GM18519 (cell line): ENCODE measurements around the gene HAVCR2.
"Not testable (repeated sequence)": the region's sequence is repeated elsewhere in the genome, so short reads cannot be mapped to it uniquely, and the experiment has no call there.

Experiments
- ATAC-seq: cut with Tn5 transposase; IDR thresholded peaks from one replicate; pipeline ENCODE4 v1.9.1; 2021; ENCODE audit warnings: mild to moderate bottlenecking, moderate library complexity; ENCODE audit not compliant: unreplicated experiment, low FRiP score

HAVCR2 gene

GRCh38 chr5:157100140-157100679, 8.6 kb downstream of the HAVCR2 start:
- ATAC-seq, result no peak

- peak; percentile 76 for ATAC-seq
These were observed 20.4 kb downstream of the HAVCR2 start for GRCh38 chr5:157088342-157088990.

GRCh38 chr5:157086751-157087359, 22.0 kb downstream of the HAVCR2 start:
- no peak for ATAC-seq

- no peak for ATAC-seq
These were observed 22.9 kb downstream of the HAVCR2 start for GRCh38 chr5:157085930-157086329.

- ATAC-seq, result no peak
These were observed 28.6 kb downstream of the HAVCR2 start for GRCh38 chr5:157080286-157080685.

GRCh38 chr5:157076558-157076957, 32.3 kb downstream of the HAVCR2 start:
- no peak for ATAC-seq

- ATAC-seq, result no peak
These were observed 36.3 kb downstream of the HAVCR2 start for GRCh38 chr5:157072508-157072907.

- no peak for ATAC-seq
These were observed 38.9 kb downstream of the HAVCR2 start for GRCh38 chr5:157069949-157070348.

- ATAC-seq, result no peak
These were observed 40.1 kb downstream of the HAVCR2 start for GRCh38 chr5:157068785-157069184.

- ATAC-seq, result no peak
These were observed 40.5 kb downstream of the HAVCR2 start for GRCh38 chr5:157068339-157068738.

- no peak for ATAC-seq
These were observed 41.8 kb downstream of the HAVCR2 start for GRCh38 chr5:157067005-157067404.

GRCh38 chr5:157066080-157066479, 42.8 kb downstream of the HAVCR2 start:
- ATAC-seq, result no peak

GRCh38 chr5:157063776-157064430, 44.9 kb downstream of the HAVCR2 start:
- no peak for ATAC-seq

GRCh38 chr5:157059891-157060290, 49.0 kb downstream of the HAVCR2 start:
- no peak for ATAC-seq

- ATAC-seq, result no peak
These were observed 49.7 kb downstream of the HAVCR2 start, which contains the start of gene HAVCR1 for GRCh38 chr5:157059093-157059539. Gene HAVCR1 (minus strand): TSS chr5:157059116. CDS start chr5:157057943, 1,173 bp downstream.

GRCh38 chr5:157057459-157058370, 51.1 kb downstream of the HAVCR2 start:
- ATAC-seq, result no peak

- not testable (repeated sequence) for ATAC-seq
These were observed 52.0 kb downstream of the HAVCR2 start for GRCh38 chr5:157056848-157057247.

GRCh38 chr5:157051604-157052245, 57.1 kb downstream of the HAVCR2 start:
- no peak for ATAC-seq

- no peak for ATAC-seq
These were observed 58.8 kb downstream of the HAVCR2 start for GRCh38 chr5:157050050-157050449.

GRCh38 chr5:157049605-157050004, 59.2 kb downstream of the HAVCR2 start:
- ATAC-seq, result no peak
